Hindlimb muscle (tissue), 1 donor: Measurements from ENCODE around the gene GPR15. TPM values are rescaled to one million over a fixed set of nuclear protein-coding genes. Genes with fewer than 3 reads are reported as not detected.

Source experiments
- DNase-seq: peaks from one replicate; pipeline ENCODE4 v3.0.0-alpha.2; 2013
- polyA plus RNA-seq: library from polyadenylated mRNA; unstranded; fragments of 120-200 nt; gene quantifications from one replicate; pipeline ENCODE4 v1.2.1, GENCODE V29; 2013; ENCODE audit not compliant: insufficient read length

The GPR15 gene
- polyA plus RNA-seq, 1 donor, result not detected

DNA sequence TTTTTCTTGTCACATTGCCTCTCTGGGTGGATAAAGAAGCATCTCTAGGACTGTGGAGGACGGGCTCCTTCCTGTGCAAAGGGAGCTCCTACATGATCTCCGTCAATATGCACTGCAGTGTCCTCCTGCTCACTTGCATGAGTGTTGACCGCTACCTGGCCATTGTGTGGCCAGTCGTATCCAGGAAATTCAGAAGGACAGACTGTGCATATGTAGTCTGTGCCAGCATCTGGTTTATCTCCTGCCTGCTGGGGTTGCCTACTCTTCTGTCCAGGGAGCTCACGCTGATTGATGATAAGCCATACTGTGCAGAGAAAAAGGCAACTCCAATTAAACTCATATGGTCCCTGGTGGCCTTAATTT, 478 bp downstream of the GPR15 start:
- DNase-seq, result no peak

DNA sequence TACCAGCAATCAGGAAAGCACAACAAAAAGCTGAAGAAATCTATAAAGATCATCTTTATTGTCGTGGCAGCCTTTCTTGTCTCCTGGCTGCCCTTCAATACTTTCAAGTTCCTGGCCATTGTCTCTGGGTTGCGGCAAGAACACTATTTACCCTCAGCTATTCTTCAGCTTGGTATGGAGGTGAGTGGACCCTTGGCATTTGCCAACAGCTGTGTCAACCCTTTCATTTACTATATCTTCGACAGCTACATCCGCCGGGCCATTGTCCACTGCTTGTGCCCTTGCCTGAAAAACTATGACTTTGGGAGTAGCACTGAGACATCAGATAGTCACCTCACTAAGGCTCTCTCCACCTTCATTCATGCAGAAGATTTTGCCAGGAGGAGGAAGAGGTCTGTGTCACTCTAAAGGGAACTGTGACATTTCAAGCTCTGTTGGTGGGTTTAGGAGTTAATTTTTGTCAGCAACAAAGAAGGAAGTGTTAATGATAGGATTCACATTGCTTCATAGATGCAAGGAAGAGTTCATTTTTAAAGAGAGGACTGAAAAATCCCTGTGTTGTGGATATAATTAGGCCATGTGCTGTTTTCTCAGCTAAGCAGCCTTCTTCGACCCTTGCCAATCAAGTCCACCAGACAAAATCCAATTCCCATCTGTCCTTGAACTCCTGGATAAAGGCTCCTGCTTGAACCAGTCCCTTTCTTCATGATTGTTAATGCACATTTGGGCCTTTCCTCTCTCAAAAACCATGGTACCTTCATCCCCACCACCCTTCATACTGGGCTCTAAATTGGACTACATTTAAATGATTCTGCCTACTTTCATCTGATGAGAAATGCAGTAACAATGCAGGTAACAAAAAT, 1.2 kb downstream of the GPR15 start:
- DNase-seq, result no peak

DNA sequence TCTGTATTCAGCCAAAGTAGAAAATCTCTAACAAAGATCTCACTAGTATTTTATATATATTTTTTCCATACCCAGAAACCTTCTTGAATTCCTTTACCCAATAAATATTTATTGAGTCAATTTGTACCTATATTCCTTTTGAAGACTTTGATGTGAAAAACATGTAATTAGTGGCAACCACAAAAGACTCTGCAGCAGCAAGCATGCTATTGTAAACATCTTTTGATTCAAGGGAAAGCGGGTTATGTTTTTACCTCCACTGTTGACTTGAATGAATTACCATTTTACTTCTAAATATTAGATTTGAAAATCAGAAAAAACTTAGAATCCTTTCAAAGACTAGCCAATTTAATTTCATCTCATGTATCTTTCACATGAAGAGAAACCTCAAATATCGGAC, 2.4 kb downstream of the GPR15 start:
- DNase-seq, result no peak

DNA sequence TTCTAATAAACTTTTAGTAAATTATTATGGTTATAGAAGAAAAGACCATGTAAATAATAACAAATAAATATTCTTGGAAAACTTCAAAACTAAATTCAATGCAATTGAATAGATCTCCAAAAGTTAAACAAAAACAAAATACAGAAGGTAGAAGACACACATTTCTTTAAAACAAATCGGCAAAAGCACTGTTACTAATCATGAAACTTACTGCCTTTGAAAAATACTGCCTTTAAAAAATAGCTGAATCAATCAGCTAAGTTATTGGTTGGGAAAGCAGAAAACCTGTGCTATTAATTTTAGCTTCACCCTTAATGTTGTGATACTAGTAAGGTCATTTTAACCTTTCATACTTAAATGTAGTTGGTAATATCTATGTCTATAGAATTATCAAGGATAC, 3.0 kb downstream of the GPR15 start:
- no peak for DNase-seq

GRCh38 chr3:98536456-98537017, 4.8 kb downstream of the GPR15 start:
- DNase-seq, result no peak

- DNase-seq, result no peak
Measured at GRCh38 chr3:98540346-98540745, 8.6 kb downstream of the GPR15 start.

DNA sequence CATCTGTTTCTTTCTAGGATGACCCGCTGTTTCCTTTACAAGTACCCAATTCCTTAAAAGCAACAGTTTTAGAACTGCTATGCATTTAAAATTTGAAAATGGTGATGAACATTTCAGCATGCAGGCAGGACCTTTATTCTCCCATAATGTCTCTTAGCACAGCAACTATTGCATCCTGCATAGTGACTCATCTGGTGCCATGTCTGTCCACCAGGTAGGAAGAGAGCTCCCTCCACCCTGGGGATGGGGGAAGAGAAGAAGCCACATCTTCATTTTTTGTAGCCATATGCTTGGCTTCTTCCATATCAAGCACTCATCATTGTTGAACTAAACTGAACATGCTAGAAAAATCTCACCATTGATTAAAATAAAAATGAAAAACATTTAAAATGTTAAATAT, 9.9 kb downstream of the GPR15 start:
- DNase-seq, result no peak

DNA sequence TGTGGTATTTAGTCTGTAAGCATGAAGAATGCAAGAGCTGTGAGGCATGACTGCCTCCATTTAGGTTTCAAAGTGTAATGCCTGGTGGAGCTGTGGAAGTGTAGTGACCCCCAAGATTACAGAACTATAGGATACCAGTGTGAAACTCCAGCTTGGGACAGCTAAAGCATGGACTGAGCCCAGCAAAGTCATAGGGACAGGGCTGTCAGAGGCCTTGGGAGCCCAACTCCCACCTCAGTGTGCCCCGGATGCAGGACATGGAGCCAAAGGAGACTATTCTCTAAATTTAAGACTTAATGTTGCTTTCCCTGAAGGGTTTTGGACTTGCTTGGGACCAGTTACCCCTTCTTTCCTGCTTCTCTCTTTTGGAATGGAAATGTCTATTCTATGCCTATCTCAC, 10.8 kb downstream of the GPR15 start:
- DNase-seq, result no peak

DNA sequence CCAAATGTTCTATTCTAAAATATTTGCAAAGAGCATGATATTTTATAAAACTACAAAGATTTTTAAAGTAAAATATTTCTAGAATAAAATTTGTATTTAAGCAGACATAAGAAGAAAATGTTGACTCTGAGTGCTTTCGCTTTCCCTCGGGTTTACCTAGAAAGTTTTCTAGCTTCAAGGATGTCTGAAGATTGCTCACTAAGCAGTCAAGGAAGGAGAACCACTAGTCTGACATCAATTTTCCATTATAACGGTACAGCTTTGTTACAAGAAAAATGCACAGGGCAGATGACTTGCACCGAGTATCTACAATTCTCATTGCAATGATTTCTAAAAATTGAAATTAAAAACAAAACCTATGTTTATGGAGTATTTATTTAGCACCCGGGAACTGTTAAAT, 14.2 kb downstream of the GPR15 start:
- DNase-seq, result no peak

GRCh38 chr3:98548544-98548943, 16.8 kb downstream of the GPR15 start:
- DNase-seq, result no peak

DNA sequence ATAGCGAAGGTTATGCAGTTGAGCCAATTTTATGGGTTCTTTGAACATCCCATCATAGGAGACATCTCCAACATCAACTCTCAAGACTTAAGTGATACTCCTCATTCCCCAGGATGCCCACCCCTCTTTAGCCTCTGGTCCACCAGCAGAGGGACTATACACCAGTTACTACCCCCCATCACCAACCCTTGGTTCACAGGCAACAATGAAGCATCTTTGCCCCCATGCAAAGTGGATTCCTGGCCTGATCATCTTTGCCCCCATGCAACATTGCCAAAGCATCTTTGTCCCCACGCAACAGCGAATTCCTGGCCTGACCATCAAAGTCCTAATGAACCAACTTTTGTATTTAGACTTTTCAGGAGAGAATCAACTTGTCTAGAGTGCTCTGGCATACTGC, 19.1 kb downstream of the GPR15 start:
- no peak for DNase-seq

DNA sequence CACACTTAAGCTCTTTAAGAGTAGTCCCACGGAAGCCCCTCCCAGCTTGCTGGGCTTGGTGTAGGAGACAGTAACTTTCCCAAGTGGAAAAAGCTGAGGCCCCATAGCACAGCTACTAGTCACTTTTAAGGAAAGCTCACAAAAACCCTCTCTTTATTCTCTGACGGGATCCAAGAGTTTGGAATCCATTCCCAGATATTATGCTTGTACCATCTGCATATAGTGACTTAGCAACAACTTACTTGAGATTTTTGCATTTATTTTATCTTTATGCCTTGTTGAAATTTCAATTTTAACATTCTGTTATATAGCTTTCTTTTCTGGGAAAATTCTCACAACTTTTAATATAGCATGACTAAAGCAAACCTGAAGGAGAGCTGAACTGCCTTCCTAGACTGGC, 19.5 kb downstream of the GPR15 start:
- no peak for DNase-seq

DNA sequence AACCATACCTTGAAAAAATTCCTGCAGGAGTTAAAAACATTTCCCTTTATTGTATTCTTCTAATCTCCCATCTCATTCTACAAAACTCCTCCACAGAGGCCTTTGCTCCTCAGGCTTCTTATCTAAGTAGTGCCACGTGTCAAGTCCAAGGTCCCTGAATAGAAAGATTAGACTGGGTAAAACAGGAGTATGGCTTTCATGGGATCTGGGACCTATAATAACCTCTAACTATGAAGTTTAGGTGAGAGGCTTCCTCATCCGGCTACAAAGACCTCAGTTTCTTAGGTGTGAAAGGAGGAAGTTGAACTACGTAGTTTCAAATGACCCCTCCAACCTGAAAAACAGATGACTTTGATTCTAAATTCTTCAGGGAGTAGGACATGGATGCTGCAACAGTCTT, 20.0 kb downstream of the GPR15 start:
- DNase-seq, result no peak

- no peak for DNase-seq
Measured at GRCh38 chr3:98552232-98553020, 20.6 kb downstream of the GPR15 start.

- no peak for DNase-seq
Measured at GRCh38 chr3:98553021-98553563, 21.3 kb downstream of the GPR15 start.

GRCh38 chr3:98553753-98554152, 22.0 kb downstream of the GPR15 start:
- no peak for DNase-seq

DNA sequence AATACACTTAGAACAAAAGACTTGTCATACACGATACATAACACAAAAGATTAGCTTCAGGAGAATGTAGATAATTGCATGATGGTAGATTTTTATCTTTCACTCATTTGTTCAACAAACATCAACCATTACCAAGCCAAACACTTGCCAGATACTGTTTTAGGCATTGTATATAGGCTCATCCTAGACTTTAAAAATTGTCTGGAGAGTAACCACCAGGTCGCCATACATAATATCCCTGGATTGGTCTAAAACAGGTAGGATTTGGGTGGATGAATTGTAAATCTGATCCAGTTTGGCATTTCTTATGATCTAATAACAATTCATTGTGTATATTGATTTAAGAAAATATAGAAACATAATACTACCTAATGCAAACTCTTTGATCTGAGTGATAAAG, 22.8 kb downstream of the GPR15 start:
- DNase-seq, result no peak

DNA sequence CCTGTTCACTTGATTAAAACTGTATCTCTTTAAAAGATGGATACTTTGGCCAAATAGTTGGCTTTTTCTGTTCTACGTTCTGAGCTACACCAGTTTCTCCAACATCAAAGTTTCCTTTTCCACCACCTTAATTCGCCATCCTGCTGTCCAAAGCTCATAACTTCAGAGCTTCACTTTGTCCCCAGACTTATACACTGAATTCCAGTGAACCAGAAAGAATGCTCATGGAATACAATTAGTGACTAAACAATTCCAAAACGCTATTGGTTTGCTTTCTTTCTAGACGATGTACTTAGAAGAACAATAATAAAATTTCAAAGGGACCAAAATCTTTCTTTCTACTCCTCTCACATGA, 23.2 kb downstream of the GPR15 start:
- DNase-seq, result no peak

GRCh38 chr3:98556164-98557130, 24.7 kb downstream of the GPR15 start:
- DNase-seq, result no peak

DNA sequence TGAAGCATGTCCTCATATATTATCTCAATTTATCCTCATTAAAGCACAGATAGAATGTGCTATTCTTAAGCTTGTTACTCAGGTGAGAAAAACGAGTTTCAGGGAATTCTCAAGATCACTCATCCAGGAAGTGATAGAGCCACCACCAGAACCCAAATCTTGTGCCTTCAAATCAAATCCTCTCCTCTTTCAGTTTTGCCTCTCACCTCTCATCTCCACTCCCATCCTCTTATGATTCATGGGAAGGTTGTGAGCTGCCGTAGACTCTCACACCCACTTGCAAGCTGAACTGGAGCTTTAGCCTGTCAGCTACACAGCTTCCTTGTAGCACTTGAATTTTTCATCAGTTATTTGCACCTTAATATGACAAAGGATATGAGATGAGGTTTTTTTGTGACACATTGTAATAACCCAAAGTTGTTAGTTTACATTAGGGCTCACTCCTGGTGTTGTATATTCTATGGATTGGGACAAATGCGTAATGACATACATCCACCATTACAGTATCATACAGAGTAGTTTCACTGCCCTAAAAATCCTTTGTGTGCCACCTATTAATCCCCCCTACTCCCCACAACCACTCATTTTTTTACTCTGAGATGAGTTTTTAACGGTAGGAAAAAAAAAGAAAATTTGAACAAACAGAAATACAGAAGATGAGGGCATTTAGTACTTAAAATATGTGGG, 25.7 kb downstream of the GPR15 start:
- no peak for DNase-seq

- DNase-seq, result no peak
Measured at GRCh38 chr3:98558100-98558827, 26.5 kb downstream of the GPR15 start.
